Endodermal cell (in vitro differentiated cells): ENCODE measurements around the gene VPS51. TPM values are rescaled to one million over a fixed set of nuclear protein-coding genes. Genes with fewer than 3 reads are reported as not detected.

Experiments
- DNase-seq: peaks from one replicate; pipeline ENCODE4 v3.0.0-alpha.2; 2017
- H3K27ac ChIP-seq: 2 replicates; pipeline ENCODE4 v1.5.1; 2013; ENCODE audit warnings: mild to moderate bottlenecking, low read depth, low read length, moderate library complexity
- H3K27me3 ChIP-seq: 2 replicates; pipeline ENCODE4 v1.6.1; 2013; ENCODE audit warnings: mild to moderate bottlenecking, low read length, moderate library complexity; ENCODE audit not compliant: insufficient read depth, control insufficient read depth, poor library complexity, severe bottlenecking
- H3K36me3 ChIP-seq: 2 replicates; pipeline ENCODE4 v1.7.0; 2013; ENCODE audit warnings: mild to moderate bottlenecking, low read length, moderate library complexity; ENCODE audit not compliant: control insufficient read depth, insufficient read depth
- H3K4me1 ChIP-seq: one replicate; pipeline ENCODE4 v1.7.0; 2013; ENCODE audit warnings: low read length; ENCODE audit not compliant: control insufficient read depth, insufficient read depth
- H3K4me3 ChIP-seq: 2 replicates; pipeline ENCODE4 v1.5.1; 2013; ENCODE audit warnings: mild to moderate bottlenecking, low read length, moderate library complexity
- H3K9ac ChIP-seq: 2 replicates; pipeline ENCODE4 v1.6.1; 2013; ENCODE audit warnings: mild to moderate bottlenecking, low read length, moderate library complexity; ENCODE audit not compliant: poor library complexity, severe bottlenecking; ENCODE audit errors: extremely low read depth
- H3K9me3 ChIP-seq: 2 replicates; pipeline ENCODE4 v1.6.1; 2013; ENCODE audit warnings: mild to moderate bottlenecking, low read length, moderate library complexity; ENCODE audit not compliant: control insufficient read depth
- H3K27ac Mint-ChIP-seq: 2 replicates; pipeline ENCODE4 v1.8.0; 2020; ENCODE audit warnings: mixed read lengths
- H3K27me3 Mint-ChIP-seq: 2 replicates; pipeline ENCODE4 v1.8.0; 2021; ENCODE audit warnings: mild to moderate bottlenecking, mixed read lengths; ENCODE audit not compliant: insufficient read depth
- H3K36me3 Mint-ChIP-seq: 2 replicates; pipeline ENCODE4 v1.8.0; 2020; ENCODE audit warnings: low read depth, mixed read lengths
- H3K4me1 Mint-ChIP-seq: 2 replicates; pipeline ENCODE4 v1.8.0; 2020; ENCODE audit warnings: mixed read lengths
- H3K4me3 Mint-ChIP-seq: 2 replicates; pipeline ENCODE4 v1.8.0; 2020; ENCODE audit warnings: mild to moderate bottlenecking, moderate library complexity, mixed read lengths
- H3K9me3 Mint-ChIP-seq: 2 replicates; pipeline ENCODE4 v1.8.0; 2020; ENCODE audit warnings: mild to moderate bottlenecking, mixed read lengths
- WGBS, 2 experiments: methylation state at CpG; one replicate each; pipeline versions ENCODE4 v1.1.5 to v1.1.7; 2013; ENCODE audit warnings: missing lambda C conversion rate in 2 of 2, mixed read lengths in 1 of 2; ENCODE audit not compliant: insufficient coverage in 1 of 2, insufficient read length in 1 of 2; 5-methylcytosine and 5-hydroxymethylcytosine counted together
- total RNA-seq, 2 donors: library from RNA; stranded (reverse); fragmentation: NEBNext Ultra II Directional in 1 of 2; extraction: Animal tissue kit (Norgen Biotek cat#: 25700) in 1 of 2; gene quantifications; 2 replicates in 1 of 2; 3 replicates in 1 of 2; pipeline ENCODE4 v1.2.1, GENCODE V29; 2021
- TF ChIP-seq, protein P1 (sequence below): fragments of 200-600 bp; sonication (generic); conservative IDR thresholded peaks from 2 replicates; pipeline ENCODE4 v1.5.0; 2021; ENCODE audit warnings: antibody characterized with exemption, mild to moderate bottlenecking

Gene VPS51
- total RNA-seq, 2 donors from 2014 or later, result 107 to 113 TPM

DNA sequence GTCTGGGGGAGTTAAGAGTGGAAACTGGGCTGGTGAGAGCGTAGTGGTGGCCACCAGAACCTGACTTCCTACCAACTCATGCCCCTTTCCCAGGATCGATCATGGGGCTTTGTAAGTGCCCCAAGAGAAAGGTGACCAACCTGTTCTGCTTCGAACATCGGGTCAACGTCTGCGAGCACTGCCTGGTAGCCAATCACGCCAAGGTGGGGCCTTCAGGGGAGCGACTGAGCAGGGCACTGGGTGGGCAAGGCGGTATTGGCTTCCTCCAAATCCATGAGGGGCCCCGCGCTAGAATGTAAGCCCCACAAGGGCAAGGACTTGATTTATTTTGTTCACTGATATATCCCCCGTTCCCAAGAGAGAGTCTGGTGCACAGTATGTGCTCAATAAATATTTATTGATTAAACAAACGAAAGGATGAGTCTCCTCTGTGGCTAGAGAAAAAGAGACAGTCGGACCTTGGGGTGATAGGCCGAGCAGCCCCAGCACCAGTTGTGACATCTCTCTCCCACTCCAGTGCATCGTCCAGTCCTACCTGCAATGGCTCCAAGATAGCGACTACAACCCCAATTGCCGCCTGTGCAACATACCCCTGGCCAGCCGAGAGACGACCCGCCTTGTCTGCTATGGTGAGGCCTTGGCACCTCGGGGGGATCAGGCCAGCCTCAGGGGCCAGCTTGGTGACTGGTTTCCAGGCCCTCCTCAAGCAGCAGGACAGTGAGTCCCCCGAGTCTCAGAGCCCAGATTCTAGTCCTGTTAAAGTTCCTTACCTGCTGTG lies 11.2 kb upstream of the VPS51 start:
- peaks cover 54% of the 10 kb centered on the region for H3K36me3 ChIP-seq
- no peaks in the 10 kb centered on the region for H3K27me3 Mint-ChIP-seq
- H3K4me1 Mint-ChIP-seq, result peaks cover 6% of the 10 kb centered on the region
- H3K9me3 Mint-ChIP-seq, result no peaks in the 10 kb centered on the region
- H3K4me1 ChIP-seq, result no peaks in the 10 kb centered on the region
- DNase-seq, result no peak
- H3K27me3 ChIP-seq, result no peaks in the 10 kb centered on the region
- 56 to 60% methylated on average over 19 to 23 of the region's 23 CpGs for WGBS, 2 experiments
- H3K36me3 Mint-ChIP-seq, result peaks cover 49% of the 10 kb centered on the region
- peak overlapping the region; percentile 98 for H3K27ac Mint-ChIP-seq
- H3K4me3 Mint-ChIP-seq, result peak overlapping the region; percentile 91
- peak overlapping the region; percentile 89 for H3K9ac ChIP-seq
- peak overlapping the region; percentile 99 for H3K4me3 ChIP-seq
- TF ChIP-seq, protein P1, sequence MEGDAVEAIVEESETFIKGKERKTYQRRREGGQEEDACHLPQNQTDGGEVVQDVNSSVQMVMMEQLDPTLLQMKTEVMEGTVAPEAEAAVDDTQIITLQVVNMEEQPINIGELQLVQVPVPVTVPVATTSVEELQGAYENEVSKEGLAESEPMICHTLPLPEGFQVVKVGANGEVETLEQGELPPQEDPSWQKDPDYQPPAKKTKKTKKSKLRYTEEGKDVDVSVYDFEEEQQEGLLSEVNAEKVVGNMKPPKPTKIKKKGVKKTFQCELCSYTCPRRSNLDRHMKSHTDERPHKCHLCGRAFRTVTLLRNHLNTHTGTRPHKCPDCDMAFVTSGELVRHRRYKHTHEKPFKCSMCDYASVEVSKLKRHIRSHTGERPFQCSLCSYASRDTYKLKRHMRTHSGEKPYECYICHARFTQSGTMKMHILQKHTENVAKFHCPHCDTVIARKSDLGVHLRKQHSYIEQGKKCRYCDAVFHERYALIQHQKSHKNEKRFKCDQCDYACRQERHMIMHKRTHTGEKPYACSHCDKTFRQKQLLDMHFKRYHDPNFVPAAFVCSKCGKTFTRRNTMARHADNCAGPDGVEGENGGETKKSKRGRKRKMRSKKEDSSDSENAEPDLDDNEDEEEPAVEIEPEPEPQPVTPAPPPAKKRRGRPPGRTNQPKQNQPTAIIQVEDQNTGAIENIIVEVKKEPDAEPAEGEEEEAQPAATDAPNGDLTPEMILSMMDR, result no peak
- H3K9me3 ChIP-seq, result no peaks in the 10 kb centered on the region
- no peak overlapping the region for H3K27ac ChIP-seq

DNA sequence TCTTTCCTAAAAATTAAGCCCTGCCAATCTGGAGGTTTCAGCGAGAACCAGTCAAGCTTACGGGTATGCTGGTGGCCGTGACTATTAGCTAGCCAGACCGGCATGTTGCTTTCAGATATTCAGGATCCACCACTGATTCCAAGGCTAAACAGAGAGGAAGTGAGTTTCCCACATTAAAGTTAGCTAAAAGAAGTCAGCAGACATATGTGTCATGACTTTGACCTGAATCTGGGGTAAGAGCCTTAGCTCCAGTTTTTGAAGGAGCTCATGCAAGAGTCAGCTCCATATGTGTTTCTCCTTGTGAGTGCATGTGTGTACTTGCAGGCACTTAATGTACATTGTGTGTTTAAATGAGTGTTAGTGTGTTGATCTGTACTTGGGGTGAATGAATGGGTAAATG lies 10.6 kb upstream of the VPS51 start:
- no peaks in the 10 kb centered on the region for H3K9me3 Mint-ChIP-seq
- Histone ChIP-seq H3K27ac (no peak overlapping the region), H3K36me3 (peaks cover 50% of the 10 kb centered on the region), H3K9me3 (no peaks in the 10 kb centered on the region), H3K4me1 (no peaks in the 10 kb centered on the region), H3K27me3 (no peaks in the 10 kb centered on the region), H3K4me3 (peak overlapping the region; percentile 99), H3K9ac (no peak overlapping the region)
- peak overlapping the region; percentile 91 for H3K4me3 Mint-ChIP-seq
- peaks cover 47% of the 10 kb centered on the region for H3K36me3 Mint-ChIP-seq
- H3K27me3 Mint-ChIP-seq, result no peaks in the 10 kb centered on the region
- TF ChIP-seq, protein P1, result no peak
- WGBS, 2 experiments, result 90 to 100% methylated on average over 4 of the region's 4 CpGs
- no peak overlapping the region for H3K27ac Mint-ChIP-seq
- H3K4me1 Mint-ChIP-seq, result peaks cover 6% of the 10 kb centered on the region
- DNase-seq, result no peak

DNA sequence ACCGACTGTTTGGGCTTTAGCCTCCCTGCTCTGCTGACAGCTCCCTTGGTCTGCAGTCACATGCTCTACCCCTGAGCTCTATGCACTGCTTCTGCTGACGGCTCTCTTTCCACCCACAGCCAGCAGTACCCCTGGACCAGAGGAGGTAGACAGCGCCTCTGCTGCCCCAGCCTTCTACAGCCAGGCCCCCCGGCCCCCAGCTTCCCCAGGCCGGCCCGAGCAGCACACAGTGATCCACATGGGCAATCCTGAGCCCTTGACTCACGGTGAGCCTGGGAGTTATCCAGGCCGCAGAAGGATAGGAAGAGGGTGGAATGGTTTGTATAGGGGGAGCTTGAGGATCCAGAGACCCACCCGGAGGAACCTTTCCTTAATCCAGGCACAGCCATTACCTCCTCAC lies 9.2 kb upstream of the VPS51 start:
- WGBS, 2 experiments, result 92 to 100% methylated on average over 1 to 9 of the region's 9 CpGs
- H3K27ac ChIP-seq, result no peak overlapping the region
- peaks cover 39% of the 10 kb centered on the region for H3K36me3 ChIP-seq
- no peaks in the 10 kb centered on the region for H3K27me3 Mint-ChIP-seq
- no peak overlapping the region for H3K4me3 Mint-ChIP-seq
- H3K4me1 Mint-ChIP-seq, result peaks cover 6% of the 10 kb centered on the region
- H3K9me3 ChIP-seq, result no peaks in the 10 kb centered on the region
- no peaks in the 10 kb centered on the region for H3K9me3 Mint-ChIP-seq
- no peaks in the 10 kb centered on the region for H3K27me3 ChIP-seq
- H3K27ac Mint-ChIP-seq, result no peak overlapping the region
- peaks cover 41% of the 10 kb centered on the region for H3K36me3 Mint-ChIP-seq
- DNase-seq, result no peak
- no peak overlapping the region for H3K9ac ChIP-seq
- no peak overlapping the region for H3K4me3 ChIP-seq
- TF ChIP-seq, protein P1, result no peak
- no peaks in the 10 kb centered on the region for H3K4me1 ChIP-seq
